NCI-H187 treated with DMSO at 0.1 percent for 48 hours (cell line): ENCODE data around the gene NEU2.
"Not testable (repeated sequence)": the region's sequence is repeated elsewhere in the genome, so short reads cannot be mapped to it uniquely, and the experiment has no call there.

Experiments
- DNase-seq: peaks from one replicate; lab custom pipeline; 2025; lab: John Stamatoyannopoulos, UW

The NEU2 gene

DNA sequence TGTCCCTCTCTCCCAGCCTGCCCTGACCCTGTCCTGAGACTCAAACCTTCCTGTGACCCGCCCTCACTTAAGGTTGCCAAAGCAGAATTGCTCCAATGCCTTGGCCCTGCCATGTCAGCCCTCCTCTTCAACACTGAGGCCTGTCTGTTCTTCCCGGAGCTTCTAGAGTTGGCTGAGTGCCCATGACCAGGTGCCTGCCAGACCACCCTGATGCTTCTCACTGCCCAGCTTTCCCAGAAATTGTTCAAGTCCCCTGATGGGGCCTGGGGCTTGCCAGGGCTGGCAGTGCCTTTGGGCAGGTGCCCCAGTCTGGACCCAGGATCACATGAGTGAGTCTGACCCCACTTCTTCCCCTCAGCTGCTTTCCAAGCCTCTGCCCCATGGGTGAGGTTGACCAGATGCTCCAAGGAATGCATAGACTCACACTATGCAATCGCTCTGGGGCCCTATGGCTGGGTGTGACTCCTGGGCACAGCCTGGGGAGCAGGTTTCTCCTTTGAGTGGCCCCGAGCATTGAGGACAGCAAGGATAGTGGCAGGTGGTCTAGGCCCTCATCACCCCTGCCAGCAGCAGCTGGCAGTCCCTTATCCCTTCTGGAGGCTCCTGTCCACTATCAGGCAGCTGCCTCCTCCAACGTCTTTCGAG is 24.6 kb downstream of the NEU2 start:
- no peak for DNase-seq

DNA sequence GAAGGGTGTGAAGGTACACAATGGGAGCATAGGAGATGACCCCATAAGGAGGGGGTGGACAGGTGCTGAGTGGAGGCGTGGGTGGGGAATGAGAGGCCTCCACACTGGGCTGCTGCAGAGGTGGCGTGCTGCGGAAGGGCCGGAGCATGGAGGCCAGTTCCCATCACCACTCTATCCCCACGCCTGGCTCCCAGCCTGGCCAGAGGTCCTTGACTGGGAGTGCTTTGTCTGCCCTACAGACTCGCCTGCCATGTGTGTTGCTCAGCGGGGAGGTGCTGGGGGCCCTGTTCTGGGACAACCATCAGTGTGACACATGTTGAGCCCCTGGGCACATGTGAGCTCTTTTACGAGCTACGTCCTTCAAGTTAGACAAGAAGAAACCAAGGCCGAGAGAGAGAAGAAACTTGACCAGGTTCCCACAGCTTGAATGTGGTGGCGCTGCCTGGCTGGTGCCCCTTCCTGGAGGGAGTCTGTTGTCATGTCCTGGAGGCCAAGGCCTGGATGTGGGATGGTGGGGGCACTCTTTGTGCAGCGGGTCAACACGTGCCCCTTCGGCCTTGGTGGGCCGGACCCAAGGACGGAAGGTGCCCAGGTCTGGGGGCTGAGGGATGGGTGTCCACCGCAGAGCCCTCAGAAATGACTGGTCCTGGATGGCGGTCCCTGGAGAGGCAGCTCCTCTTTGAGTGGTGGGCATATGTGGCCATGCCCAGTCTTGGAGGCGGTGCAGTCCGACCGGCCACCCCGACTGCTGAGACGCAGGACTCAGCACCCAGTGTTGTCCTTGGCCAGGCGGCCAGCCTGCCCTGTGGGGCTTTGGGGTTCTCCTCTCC is 26.5 kb downstream of the NEU2 start:
- no peak for DNase-seq

DNA sequence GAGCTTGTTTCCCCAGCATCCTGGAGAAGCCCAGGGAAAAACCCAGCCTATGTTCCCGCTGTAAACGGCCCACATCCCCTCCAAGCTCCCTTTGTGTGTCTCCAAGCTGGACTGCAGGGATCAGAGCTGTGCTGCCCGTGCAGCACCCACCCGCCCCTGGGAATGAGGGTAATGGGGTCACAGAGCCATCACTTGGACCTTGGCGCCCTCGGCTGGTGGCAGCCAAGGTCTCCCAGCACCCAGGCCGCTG is 27.0 kb downstream of the NEU2 start:
- DNase-seq: no peak

DNA sequence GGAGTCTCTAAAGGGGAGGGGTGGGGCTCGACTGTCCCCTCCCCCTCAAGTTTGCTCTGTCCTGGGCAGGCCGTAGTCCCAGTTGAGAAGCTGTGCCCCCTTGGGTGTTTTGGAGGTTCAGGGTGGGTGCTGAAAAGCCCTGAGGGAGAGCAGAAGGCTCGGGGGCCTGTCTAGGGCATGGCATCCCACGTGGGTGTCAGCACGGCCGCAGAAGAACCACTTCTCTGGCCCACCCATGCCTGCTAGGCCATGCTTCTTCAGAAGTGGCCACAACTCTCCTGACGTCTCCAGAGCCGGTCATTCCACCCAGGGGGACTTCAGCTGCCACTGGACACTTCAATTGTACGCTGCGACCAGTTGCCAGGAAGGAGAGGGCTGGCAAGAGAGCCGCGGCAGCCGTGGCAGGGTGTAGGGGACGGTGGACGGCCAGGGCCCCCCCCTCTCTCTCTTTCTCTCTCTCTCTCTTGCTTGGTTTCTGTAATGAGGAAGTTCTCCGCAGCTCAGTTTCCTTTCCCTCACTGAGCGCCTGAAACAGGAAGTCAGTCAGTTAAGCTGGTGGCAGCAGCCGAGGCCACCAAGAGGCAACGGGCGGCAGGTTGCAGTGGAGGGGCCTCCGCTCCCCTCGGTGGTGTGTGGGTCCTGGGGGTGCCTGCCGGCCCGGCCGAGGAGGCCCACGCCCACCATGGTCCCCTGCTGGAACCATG is 27.5 kb downstream of the NEU2 start, which contains the start of gene INPP5D:
INPP5D (plus strand) TSS at position 546 of the 704 bp plus-strand sequence; CDS start at position 683, 137 bp downstream.
- DNase-seq: no peak

DNA sequence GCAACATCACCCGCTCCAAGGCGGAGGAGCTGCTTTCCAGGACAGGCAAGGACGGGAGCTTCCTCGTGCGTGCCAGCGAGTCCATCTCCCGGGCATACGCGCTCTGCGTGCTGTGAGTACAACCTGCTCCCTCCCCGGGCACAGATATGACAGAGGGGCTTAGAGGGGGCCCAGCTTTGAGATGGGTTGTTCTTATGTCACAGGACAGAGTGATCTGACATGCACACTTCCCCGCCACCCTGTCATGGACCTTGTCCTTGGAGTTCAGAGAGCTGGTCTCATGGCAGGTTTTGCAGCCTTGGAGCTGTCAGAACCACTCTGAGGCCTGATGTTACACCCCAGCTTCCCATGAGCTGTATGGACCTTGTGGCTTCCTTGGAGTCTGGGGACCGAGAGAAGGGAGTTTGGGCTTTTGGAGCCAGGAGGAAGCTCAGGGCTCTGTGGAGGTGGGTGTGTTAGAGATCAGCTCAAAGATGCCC is 28.1 kb downstream of the NEU2 start:
- DNase-seq: no peak

DNA sequence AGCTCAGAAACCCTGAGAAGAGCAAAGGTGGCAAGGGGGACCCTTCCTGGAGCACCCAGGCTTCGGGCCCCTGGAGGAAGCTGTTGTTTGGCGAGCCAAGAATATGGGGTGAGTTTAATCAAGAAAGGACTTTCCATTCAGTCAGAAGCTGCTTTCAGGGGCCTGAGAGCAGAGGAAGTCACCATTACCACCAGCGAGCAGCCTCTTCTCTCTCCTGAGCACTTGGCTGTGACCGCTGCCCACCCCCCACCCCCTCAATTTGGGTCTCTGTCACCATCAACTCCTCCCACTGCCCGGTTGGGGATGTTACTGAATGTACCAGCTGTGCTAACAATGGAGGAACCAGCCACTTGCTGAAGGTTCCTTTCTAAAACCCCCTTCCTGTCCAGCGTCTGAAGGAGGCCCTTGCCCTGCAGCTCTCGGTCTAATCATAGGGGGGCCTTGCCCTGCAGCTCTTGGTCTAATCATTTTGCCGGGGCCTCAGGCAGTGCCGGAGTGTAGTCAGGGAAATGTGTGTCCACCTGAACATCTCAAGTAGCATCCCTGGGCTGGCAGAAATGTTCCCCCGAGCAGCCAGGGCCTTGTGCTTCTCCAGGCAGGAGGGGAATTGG is 28.6 kb downstream of the NEU2 start:
- no peak for DNase-seq

DNA sequence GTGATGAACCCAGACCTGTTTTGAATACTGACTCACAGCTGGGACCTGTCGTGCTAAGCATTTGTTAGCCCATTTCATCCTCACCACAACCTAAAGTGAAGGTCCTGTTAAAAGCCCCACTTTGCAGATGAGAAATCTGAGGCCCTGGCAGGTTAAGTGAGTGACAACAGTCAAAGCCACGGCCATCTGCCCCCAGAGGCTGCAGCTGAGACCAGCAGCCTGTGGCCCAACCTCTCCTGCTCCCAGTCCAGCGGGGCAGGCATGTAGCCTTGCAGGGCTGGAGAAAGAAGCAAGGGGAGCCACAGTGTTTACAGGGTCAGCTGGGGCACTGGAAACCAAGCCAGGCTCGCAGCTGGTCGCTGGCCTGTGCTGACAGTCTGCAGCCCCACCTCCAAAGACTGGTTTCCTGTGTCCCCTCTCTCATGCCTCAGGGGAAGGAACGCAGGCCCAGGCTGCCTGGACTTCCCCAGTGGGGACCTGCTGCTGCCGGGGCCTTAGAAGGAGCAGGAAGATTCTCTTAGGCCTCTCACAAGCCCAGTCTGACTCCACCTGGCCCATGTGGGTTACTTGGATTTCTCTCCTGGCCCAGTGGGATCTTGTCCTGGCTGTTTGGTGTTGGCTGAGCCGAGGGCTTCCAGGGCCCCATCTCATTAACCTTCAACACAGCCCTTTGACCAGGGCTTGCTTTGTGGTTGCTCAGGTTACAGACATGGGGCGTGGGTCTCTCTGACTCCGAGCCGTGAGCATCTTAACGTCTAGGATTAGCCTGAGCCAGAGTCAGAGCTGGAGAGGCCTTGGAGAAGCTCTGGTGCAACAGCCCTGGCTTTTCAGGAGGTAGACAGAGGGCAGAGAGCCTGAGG is 29.3 kb downstream of the NEU2 start:
- DNase-seq: no peak

DNA sequence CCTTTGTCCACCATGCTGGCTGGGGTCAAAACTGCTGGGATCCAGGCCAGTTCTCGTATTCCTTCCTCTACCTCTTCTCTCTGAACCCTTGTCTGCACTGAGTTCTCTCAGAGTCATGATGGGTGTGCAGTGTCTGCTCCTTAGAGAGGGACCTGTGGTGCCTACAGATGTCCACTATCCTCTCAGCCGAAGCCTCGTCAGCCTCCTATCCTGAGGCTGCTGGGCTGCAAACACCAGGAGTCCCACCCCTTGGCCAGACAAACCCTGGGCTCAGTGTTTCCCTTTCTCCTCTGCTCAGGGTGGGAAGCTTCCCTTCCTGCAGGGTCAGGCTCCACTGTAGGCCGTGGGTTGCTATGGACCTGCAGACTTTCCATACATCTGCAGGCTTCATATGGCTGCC is 30.0 kb downstream of the NEU2 start:
- DNase-seq: no peak

DNA sequence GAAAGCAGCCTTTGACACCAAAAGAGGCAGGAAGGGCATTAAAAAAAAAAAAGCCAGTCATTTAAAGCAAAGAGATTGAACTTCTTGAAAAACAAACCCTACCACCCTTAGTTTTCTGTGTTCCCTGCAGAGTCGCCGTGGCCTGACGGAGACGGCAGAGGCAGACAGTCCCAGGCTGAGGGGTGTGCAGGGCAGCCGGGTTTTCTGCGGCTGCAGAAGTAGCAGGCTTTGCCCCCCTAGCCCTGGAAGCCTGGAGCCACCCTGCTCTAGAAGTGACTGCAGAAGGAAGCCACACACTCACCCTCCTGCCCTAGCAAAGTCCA is 30.4 kb downstream of the NEU2 start:
- DNase-seq: no peak

DNA sequence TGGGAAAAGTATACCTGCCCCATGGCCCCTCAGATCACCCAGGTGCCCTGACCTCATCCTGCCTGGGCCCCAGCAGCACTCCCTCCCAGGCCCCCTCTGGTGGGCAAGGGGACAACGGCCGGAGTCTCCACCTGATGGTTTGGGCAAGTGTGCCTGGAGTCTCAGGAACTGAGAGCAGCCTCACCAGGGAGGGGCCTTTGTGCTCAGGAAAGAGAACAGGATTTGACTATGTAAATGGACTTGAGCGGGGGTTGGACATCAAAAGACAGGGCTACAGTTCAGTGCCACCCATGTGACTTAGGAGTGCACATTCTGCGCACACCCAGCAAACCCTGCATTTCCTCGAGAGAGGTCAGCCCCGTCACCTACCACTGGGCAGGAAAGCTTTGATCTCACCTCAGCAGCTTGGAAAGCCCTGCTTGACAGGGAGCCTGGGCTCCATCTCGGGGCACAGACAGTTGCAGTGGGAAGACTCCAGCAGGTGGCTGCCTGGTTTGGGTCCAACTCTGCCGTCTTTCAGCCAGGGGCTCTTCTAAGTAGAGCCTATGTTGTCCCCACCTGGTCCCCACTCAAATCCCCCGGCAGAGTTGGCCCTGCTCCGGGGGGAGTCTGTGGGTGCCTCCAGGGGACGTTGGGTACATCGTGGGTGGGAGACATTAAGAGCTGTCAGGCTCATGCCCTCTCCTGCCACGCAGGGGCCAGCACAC is 30.9 kb downstream of the NEU2 start:
- no peak for DNase-seq

DNA sequence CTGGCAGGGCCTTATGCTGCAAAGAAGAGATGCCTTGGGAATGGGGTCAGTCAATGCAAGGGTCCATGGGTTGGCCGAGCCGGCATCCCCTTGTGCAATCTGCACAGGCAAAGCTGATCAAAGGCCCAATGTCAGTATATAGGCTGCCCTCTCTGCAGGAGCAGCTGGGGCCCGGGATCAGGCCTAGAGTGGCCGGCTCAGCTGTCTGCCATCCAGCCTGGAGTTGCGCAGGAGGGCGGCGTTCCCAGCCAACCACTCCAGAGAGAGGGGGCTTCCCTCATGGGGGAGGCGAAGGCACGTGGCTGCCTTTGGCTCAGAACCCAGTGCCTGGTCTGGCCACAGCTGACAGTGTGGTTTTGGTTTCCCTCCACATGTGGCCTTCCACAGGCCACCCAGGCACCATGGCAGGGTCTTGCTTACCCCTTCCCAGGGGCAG is 31.5 kb downstream of the NEU2 start:
- no peak for DNase-seq

DNA sequence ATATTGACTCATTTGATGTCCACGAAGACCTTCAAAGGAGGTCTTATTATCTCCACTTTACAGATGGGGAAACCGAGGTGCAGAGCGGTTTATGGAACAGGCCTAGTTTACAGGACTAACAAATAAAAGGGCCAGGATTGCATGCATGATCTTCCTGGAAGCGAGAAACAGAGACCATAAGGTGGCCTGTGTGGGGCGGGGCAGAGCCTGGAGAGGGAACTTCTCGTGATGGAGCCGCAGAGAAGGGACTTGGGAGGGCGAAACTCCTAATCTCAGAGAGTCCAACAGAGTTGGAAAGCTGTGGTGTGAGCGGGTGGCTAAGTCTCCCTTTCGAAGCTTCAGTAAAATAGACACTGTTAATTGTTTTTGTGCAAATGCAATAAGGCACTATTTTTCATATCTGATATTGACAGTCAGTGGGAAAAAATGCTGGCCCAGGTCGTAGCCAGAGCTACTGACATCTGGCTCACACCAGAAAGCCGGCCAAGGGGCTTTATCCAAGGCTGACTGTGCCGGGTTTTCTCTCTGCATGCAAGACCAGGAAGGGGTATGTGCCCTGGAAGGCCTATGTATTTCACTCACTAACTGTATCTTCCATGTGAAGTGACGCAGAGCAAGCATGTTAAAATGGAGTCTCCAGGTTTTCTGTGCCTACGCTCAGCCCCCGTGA is 32.2 kb downstream of the NEU2 start:
- no peak for DNase-seq

DNA sequence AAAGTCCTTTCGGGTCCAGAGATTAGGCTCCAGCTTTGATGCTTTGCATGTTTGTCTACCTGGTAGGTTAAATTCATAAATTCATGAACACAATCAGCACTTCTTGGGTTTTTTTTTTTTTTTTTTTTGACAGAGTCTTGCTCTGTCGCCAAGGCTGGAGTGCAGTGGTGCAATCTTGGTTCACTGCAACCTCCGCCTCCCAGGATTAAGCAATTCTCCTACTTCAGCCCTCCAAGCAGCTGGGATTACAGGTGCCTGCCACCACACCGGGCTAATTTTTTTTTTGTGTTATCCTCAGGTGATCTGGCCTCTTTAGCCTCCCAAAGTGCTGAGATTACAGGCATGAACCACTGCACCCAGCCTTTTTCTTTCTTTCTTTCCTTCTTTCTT is 32.7 kb downstream of the NEU2 start:
- not testable (repeated sequence) for DNase-seq

DNA sequence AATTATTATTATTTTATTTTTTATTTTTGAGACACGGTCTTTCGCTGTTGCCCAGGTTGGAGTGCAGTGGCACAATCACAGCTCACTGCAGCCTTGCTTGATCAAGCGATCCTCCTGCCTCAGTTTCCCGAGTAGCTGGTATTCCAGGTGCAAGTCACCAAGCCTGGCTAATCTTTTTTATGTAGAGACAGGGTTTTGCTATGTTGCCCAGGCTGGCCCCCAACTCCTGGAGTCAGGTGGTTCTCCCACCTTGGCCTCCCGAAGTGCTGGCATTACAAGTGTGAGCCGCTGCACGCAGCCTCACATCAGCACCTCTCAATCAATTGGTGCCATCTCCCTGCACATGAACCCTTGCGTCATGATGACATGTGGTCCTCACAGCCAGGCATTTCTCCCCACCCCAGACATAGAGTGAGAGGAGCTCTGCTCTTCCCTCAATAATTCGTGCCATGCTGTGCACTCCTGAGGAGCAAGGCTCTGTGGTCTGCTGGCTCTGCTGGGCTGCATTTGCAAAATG is 33.5 kb downstream of the NEU2 start:
- DNase-seq: no peak

DNA sequence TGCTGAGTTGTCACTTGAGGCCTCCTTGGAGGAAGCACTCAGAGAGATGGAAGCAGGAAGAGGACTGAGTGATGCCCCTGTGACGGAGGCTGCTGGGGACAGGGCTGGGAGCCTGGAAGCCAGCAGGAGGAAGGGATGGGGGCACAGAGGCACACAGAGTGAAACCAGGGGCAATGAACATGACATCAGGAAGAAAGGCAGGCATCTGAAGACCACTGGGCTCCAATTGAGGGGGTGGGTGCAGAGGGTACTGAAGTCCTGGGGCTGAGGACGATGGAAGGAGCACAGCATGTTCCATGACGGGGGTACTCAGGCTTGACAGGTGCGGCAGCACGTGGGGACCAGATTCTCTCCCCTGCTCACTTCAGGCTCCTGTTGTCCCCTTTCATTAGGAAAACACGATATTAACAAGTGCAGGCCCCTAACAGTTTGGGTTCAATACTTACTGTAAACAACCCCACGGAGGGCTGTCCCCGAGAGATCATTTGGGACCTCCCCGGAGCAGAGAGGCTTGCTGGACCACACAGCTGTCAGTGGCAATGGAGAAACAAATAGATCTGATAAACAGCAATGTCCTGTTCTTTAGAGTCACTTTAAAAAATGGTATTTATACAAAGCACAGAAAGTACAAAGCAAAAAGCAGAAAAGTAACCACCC is 36.4 kb downstream of the NEU2 start:
- no peak for DNase-seq

DNA sequence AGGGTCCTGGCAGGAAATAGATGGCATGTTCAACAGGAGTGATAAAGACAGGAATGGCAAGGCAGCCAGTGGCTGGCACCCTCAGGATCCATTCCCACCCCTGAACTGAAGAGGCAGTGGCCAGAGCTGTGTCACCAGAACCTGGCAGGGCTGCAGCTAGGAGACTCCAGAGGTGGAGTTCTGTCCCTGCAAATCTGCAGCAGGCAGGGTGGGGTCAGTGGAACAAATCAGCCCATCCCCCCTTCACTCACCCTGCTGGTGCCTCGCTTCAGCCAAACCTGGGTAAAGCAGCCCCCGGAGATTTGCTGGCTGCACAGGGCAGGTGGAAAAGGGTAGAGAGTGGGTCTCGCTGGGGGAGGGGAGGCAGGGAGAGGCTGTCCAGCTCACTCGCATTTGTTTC is 40.4 kb downstream of the NEU2 start:
- DNase-seq: no peak

DNA sequence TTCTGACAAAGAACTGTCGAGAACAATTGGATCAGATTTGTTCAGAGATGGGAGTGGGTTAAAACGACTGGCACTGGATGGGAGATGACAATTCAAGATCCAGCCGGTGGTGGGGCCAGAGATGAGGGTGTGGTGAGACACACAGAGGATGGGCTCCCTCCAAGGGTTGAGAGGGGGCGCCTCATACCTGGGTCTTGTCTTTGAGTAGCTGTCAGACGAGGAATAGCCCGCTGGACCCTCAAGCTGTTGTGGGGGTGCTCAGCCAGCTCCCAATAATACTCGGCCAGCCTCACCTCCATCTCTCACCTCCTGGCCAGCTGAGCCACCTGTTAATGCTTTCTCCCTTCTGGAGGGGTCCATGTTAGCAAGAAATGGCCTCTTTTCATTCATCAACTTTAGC is 41.6 kb downstream of the NEU2 start:
- DNase-seq: no peak

DNA sequence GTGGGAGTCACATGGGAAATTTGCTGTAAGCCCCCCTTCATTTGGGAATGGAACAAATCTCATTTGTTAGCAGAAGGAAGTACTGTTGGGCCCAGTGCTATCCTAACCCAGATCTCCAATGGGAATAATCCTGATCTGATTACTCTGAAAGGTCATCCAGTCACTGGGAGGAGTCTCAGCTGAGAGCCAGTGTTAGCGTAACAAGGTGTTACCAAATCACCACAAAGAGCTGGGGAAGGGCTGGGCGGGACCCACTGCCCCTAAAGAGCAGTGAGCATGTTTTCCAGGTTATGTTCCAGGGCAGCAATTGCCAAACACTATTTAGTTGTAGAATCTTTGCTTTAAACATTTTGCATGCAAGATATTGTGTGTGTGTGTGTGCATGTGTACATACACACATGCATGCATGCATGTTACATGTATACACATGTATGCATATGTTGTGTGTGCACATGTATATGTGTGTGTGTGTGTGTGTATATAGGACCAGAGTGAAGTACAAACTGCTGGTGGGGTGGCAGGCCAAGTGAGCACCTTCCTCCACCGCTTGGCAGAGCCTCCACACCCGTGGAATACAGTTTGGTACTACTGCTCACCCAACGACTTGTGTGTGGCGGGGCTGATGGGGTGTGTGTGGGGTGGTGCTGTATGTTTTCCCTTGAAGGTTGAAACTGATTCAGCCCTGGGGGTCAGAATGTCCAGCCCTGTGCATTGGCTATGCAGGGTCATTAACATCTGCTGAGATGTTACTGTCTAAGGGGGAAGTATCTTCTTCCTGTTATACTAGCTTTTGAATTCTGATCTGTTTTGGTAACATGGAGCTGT is 42.9 kb downstream of the NEU2 start:
- DNase-seq: no peak

DNA sequence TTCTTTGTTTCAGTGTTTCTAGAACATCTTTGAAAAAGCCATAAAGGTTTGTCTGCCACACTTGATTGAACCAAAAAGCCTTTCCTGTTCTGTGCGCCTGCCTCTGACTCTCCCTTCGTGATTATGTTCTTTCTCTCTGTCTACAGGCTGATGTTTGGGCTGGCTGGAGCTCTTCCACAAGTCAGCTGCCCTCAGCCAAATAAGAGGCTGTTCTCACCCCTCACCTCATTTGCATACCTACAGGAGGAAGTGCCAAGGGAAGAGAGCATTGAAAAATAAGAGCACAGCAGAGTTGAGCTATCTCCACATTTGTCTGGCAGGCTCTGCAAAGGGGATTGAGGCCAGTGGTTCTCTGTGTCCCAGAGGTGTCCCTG is 43.5 kb downstream of the NEU2 start:
- DNase-seq: no peak
